VCaP (cell line): ENCODE measurements around the gene TNFSF11.
A peak's percentile ranks its signal among the peaks of the same experiment; 100 is the strongest.
"Not testable (repeated sequence)": the region's sequence is repeated elsewhere in the genome, so short reads cannot be mapped to it uniquely, and the experiment has no call there.

ENCODE experiments used
- H3K27ac ChIP-seq: fragments of 450-650 bp; 2 replicates; pipeline ENCODE4 v1.5.1; 2017
- TF ChIP-seq, protein P1 (sequence below): fragments of 450-650 bp; conservative IDR thresholded peaks from 2 replicates; pipeline ENCODE4 v1.5.1; 2017; ENCODE audit warnings: mild to moderate bottlenecking, moderate library complexity

Gene TNFSF11

DNA sequence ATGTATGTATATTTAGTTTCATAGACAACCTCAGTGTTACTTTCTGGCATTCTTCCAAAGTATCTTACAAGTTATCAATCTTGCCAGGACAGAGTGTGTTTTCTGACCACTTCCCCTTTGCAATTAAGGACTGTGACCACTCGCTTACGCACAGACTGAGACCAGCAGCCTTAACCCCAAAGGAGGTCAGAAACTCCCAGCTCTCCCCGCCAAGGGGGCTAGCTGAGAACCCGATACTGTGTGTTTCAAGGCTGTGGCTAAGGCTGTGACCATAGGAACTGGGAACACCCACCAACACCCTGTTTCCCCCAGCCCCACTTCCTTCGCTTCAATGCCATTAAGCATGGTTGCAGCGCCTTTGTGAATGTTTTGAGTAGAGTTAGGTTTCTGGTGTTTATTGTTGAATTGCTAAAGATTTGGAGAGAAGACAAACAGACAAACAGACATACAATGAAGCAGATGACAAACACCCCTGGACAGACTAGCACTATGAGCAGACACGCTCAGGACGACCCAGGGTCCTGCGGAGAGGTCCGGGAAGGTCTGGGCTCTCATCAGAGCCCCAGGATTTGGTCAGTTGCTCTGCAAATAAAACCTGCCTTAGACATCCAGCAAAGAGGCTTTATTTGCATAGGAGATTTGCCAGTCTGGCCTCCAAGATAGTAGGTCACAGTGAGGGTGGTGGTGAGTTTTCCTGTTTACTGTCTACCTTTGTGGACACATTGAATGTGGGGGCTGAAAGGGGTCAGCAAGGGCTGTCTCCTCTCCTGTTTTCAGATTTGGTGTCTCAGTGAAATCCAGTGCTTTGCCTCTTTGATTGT is 25.0 kb upstream of the TNFSF11 start:
- peak overlapping the region; percentile 32 for H3K27ac ChIP-seq

DNA sequence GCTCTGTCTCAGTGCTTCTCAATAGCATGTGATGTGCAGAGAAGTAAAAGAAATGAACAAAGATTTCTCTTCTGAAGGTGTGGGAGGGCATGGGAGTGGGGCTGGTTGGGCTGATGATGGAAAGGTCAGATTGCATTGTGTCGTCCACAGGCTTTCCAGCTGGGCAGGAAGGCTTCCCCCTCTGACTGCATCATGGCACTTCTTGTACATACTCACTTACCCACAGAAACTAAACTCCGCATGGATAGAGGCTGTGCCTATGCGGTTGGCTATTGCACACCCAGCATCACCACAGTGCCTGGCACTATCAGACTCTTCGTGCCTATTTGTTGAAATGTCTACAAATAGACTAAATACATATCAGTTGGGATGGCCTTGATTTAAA is 24.4 kb upstream of the TNFSF11 start:
- TF ChIP-seq, protein P1, sequence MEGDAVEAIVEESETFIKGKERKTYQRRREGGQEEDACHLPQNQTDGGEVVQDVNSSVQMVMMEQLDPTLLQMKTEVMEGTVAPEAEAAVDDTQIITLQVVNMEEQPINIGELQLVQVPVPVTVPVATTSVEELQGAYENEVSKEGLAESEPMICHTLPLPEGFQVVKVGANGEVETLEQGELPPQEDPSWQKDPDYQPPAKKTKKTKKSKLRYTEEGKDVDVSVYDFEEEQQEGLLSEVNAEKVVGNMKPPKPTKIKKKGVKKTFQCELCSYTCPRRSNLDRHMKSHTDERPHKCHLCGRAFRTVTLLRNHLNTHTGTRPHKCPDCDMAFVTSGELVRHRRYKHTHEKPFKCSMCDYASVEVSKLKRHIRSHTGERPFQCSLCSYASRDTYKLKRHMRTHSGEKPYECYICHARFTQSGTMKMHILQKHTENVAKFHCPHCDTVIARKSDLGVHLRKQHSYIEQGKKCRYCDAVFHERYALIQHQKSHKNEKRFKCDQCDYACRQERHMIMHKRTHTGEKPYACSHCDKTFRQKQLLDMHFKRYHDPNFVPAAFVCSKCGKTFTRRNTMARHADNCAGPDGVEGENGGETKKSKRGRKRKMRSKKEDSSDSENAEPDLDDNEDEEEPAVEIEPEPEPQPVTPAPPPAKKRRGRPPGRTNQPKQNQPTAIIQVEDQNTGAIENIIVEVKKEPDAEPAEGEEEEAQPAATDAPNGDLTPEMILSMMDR, result no peak
- peak overlapping the region; percentile 32 for H3K27ac ChIP-seq

More for the DNA sequence above, 25.0 kb upstream of the TNFSF11 start:
- TF ChIP-seq, protein P1, result no peak

DNA sequence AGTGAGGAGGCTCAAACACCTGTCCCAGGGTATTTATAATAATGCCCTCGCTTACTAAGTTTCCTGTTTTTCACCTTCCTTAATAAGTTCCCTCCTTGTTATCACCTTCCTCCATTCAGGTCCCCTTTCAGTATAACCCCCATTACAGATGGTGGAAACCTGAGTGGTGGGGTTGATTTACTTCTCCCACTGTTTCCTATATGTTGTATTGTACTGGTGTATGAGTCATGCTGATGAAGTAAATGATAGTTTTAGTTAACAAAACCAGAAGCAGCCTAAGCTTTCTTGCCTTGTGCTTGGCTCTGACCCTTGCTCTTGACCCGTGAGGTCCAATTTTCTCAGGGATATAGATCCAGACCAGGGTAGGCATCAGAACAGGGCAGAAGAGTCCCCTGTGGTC is 22.3 kb upstream of the TNFSF11 start:
- H3K27ac ChIP-seq, result no peak overlapping the region
- TF ChIP-seq, protein P1, result no peak

DNA sequence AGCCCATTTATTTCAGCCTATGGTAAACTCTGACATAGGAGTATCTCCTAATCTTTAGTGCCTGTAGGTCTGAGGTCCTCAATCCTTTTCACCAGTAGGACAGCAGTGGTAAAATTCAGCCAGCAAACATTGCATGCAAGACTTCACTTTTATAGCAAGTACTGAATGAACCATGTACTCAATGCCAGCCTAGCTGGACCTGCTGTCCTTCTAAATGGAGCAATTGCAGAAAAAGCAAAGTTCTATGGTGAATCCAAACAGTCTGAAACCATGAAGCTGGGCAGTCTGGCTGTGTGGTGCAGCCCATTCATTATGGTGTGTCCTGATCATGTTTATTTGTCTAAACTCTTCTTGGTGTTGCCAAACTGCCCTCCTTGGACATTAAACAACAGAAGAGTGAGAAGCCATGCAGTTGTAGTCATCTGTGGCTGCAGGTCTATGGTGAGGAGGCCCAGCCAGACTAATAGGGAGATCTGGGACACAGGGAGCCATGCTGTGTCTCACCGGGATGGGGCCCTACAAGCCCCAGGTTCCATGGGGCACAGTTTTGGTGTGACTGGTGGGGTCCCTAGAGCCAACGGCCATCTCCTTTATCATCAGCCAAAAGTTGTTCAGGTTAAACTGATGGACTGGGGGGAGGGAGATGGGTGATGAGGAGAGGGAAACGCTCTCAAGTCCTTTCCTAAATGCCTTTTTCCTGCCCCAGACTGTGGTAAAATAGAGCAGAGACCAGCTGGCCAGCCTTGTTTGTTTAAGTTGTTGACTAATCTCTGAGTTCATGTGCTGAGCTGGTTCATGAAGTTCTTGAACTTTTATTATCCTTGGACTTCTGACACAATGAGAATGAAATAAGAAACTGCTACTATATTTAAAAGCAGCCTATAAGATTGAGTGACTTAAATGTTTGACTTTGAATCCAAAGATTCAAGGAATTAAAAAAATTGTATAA is 20.6 kb upstream of the TNFSF11 start:
- TF ChIP-seq, protein P1, result no peak
- peak overlapping the region; percentile 62 for H3K27ac ChIP-seq

DNA sequence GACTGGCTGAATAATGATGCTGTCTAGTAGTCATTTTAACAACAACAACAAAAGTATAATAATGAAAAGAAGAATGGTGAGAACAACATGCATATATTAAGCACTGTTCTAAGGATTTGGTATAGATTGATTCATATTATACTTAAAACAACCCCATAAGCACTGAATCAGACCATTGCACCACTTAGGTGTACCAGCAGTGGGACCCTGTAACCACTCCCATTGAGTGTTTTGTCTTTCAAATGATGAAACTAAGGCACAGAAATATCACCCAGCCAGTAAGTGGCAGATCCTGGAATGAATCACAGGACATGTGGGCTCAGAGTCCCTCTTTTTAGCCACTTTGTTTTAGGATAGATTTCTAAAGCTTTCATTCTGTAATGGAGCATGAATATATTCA is 14.9 kb upstream of the TNFSF11 start:
- H3K27ac ChIP-seq, result no peak overlapping the region
- TF ChIP-seq, protein P1, result no peak

DNA sequence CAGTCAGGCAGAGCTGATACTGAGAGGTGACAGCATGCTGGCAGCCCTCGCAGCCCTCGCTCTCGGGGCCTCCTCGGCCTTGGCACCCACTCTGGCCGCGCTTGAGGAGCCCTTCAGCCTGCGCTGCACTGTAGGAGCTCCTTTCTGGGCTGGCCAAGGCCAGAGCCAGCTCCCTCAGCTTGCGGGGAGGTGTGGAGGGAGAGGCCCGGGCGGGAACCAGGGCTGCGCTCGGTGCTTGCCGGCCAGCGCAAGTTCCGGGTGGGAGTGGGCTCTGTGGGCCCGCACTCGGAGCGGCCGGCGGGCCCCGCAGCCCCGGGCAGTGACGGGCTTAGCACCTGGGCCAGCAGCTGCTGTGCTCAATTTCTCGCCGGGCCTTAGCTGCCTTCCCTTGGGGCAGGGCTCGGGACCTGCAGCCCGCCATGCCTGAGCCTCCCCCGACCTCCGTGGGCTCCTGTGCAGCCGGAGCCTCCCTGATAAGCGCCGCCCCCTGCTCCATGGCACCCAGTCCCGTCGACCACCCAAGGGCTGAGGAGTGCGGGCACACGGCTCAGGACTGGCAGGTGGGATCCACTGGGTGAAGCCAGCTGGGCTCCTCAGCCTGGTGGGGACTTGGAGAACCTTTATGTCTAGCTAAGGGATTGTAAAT is 14.3 kb upstream of the TNFSF11 start:
- not testable (repeated sequence) for H3K27ac ChIP-seq

DNA sequence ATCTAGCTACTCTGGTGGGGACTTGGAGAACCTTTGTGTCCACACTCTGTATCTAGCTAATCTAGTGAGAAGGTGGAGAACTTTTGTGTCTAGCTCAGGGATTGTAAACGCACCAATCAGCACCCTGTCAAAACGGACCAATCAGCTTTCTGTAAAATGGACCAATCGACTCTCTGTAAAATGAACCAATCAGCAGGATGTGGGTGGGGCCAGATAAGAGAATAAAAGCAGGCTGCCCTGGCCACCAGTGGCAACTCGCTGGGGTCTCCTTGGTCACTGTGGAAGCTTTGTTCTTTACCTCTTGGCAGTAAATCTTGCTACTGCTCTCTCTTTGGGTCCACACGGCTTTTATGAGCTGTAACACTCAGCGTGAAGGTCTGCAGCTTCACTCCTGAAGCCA is 13.6 kb upstream of the TNFSF11 start:
- H3K27ac ChIP-seq, result not testable (repeated sequence)

DNA sequence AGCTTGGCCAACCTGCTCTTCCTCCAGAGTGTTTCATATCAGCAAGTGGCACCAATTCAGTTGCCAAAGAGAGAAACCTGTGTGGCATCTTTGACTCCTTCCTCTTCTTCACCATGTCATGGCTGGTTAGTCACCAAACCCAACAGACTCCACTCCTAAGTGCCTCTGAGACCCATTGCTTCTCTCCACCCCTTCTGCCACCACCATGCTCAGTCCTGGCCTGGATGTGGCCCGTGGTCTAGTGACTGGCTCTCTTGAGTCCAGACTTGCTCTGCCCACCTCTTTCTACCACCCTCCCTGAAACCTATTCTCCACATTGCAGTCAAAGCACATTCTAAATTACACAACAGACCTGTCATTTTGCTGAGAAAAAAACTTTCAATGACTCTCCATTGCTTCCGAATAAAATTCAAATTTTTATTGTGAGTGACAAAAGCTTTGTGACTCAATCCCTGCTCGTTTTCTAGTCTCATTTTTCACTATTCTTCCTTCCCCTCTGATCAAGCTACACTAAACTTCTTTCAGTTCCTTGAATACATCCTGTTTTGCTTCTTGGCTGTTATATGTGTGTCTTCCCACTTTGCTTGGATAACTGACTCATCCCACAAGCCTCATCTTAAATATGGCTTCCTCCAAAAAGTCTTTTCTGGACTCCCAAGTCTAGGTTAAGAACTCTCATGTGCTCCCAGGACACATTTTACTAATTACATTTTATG is 12.0 kb upstream of the TNFSF11 start:
- TF ChIP-seq, protein P1, result no peak
- no peak overlapping the region for H3K27ac ChIP-seq
